Measurements from ENCODE around the gene GMCL2.

Gene GMCL2

DNA sequence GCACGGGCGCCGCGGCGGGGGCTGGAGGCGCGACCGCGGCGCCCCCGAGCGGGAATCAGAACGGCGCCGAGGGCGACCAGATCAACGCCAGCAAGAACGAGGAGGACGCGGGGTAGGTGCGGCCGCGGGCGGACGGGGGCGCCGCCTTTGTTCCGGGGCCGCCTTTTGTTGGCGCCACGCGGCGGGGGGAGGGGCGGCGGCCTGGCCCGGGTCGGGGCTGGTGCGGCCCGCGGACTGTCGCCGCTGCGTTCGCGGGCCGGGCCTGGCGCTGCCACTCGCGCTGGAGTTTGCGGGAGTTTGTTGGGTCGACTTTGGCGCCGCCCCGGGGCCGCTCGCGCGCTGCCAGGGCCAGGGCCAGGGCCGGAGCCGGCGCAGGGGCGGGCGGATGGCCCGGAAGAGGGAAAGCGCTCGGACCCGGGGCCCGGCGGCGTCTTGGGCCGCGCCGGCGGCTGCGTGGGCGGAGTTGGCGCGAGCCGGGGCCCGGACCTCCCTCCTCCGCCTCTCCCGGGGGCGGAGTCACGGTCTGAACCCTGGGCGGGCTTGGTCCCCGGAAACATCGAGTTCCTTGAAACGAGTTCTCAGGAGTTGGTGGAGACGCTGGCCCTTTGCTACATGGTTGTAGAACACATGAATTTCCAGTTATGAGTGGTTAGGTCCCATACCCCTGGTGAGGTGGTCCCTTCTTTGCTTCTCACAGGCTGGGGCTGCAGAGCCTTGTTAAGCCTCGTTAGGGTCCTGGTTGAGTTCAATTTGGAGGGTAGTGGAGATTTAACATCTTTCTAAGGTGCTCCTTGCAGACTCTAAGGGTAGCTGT, 18.0 kb upstream of the GMCL2 start:
- DNase-seq (ENCODE audit: low read depth): peak; percentile 88
- H3K4me3 ChIP-seq (ENCODE audit: low read depth, low read length): peak overlapping the region; percentile 91
- peak; percentile 16 for TF ChIP-seq POLR2A (IDR thresholded peaks at IDR 0.05; ENCODE audit: extremely low read depth, insufficient read length)
- TF ChIP-seq, protein P1, sequence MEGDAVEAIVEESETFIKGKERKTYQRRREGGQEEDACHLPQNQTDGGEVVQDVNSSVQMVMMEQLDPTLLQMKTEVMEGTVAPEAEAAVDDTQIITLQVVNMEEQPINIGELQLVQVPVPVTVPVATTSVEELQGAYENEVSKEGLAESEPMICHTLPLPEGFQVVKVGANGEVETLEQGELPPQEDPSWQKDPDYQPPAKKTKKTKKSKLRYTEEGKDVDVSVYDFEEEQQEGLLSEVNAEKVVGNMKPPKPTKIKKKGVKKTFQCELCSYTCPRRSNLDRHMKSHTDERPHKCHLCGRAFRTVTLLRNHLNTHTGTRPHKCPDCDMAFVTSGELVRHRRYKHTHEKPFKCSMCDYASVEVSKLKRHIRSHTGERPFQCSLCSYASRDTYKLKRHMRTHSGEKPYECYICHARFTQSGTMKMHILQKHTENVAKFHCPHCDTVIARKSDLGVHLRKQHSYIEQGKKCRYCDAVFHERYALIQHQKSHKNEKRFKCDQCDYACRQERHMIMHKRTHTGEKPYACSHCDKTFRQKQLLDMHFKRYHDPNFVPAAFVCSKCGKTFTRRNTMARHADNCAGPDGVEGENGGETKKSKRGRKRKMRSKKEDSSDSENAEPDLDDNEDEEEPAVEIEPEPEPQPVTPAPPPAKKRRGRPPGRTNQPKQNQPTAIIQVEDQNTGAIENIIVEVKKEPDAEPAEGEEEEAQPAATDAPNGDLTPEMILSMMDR (IDR thresholded peaks at IDR 0.05; ENCODE audit: low read depth, low read length): no peak
- TF ChIP-seq MAX (IDR thresholded peaks at IDR 0.05; ENCODE audit: low read depth, low read length): 0 out of 2 replicates have a peak, but pooled peaks have one; percentile 9
- TF ChIP-seq MYC (IDR thresholded peaks at IDR 0.05; ENCODE audit: low read depth, low read length): peak; percentile 11; the same call in 1 of the 2 replicates

DNA sequence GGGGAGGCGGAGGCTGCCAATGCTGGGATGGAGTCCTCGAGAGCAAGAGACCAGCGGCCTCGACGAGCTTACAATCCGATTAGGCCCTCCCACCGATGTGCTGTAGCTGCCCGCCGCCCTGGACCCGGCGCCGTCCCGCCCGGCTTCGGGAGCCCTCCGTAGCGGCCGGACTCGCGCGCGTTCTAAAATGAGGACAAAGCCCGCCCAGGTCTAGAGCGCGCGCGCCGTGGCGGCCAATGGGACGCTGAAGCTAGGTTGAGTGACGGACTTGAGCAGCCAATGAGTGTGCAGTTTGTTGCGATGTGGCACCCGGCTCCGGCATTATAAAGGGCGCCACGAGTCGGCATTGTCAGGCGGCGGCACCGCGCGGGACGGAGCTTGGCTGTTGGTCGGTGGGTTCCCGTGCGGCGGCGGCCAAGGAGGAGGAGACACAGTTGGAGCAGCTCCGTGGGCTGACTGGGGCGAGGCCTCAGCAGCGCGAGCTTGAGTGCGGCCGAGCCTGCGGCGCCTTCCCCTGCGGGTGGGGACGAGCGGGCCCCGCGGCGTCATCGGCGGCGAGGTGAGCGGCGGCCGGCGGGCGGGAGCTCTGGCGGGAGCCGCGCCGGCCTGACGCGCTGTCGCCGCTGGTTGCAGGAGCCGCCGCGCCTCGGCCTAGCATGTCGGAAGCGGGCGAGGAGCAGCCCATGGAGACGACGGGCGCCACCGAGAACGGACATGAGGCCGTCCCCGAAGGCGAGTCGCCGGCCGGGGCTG, 17.2 kb upstream of the GMCL2 start, which contains the start of gene HNRNPAB:
HNRNPAB (plus strand) TSS at position 352 of the 753 bp plus-strand sequence; CDS start at position 657, 305 bp downstream.
- TF ChIP-seq, protein P1 (IDR thresholded peaks at IDR 0.05; ENCODE audit: low read depth, low read length): no peak
- TF ChIP-seq MYC (IDR thresholded peaks at IDR 0.05; ENCODE audit: low read depth, low read length) (peak; percentile 97), MAX (IDR thresholded peaks at IDR 0.05; ENCODE audit: low read depth, low read length) (peak; percentile 93), POLR2A (IDR thresholded peaks at IDR 0.05; ENCODE audit: extremely low read depth, insufficient read length) (peak; percentile 98)
- H3K4me3 ChIP-seq (ENCODE audit: low read depth, low read length): peak within 1 kb of the TSS; percentile 91
- peak; percentile 96 for DNase-seq (ENCODE audit: low read depth)

- no peak for TF ChIP-seq MAX (IDR thresholded peaks at IDR 0.05; ENCODE audit: low read depth, low read length)
- no peak for TF ChIP-seq POLR2A (IDR thresholded peaks at IDR 0.05; ENCODE audit: extremely low read depth, insufficient read length)
- TF ChIP-seq MYC (IDR thresholded peaks at IDR 0.05; ENCODE audit: low read depth, low read length): no peak; the same call in 1 of the 2 replicates
- no peak for DNase-seq (ENCODE audit: low read depth)
- H3K4me3 ChIP-seq (ENCODE audit: low read depth, low read length): peak overlapping the region; percentile 71
Measured at GRCh38 chr5:178203670-178204181, 16.6 kb upstream of the GMCL2 start.

GRCh38 chr5:178202541-178202940, 15.4 kb upstream of the GMCL2 start:
- H3K4me3 ChIP-seq (ENCODE audit: low read depth, low read length): no peak overlapping the region
- DNase-seq (ENCODE audit: low read depth): no peak
- no peak for TF ChIP-seq MAX (IDR thresholded peaks at IDR 0.05; ENCODE audit: low read depth, low read length)
- TF ChIP-seq, protein P1 (IDR thresholded peaks at IDR 0.05; ENCODE audit: low read depth, low read length): no peak
- TF ChIP-seq POLR2A (IDR thresholded peaks at IDR 0.05; ENCODE audit: extremely low read depth, insufficient read length): no peak
- no peak for TF ChIP-seq MYC (IDR thresholded peaks at IDR 0.05; ENCODE audit: low read depth, low read length)

DNA sequence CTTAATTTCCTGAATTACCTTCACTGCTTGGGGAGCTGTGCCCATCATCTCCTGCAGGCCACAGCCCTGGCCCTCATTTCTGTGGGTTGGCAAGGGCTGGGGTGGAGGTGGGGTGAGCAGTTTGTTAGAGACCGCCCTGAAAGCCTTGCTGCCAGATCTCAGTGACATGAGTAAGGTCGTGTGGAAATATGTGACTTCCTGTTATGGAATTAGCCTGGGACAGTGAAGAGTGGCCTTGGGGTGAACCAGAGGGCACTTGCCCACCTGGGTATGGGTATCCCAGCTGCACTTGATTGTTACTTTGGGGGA, 14.7 kb upstream of the GMCL2 start:
- no peak for TF ChIP-seq POLR2A (IDR thresholded peaks at IDR 0.05; ENCODE audit: extremely low read depth, insufficient read length)
- TF ChIP-seq, protein P1 (IDR thresholded peaks at IDR 0.05; ENCODE audit: low read depth, low read length): no peak
- no peak for TF ChIP-seq MAX (IDR thresholded peaks at IDR 0.05; ENCODE audit: low read depth, low read length)
- no peak for TF ChIP-seq MYC (IDR thresholded peaks at IDR 0.05; ENCODE audit: low read depth, low read length)
- DNase-seq (ENCODE audit: low read depth): peak; percentile 74
- no peak overlapping the region for H3K4me3 ChIP-seq (ENCODE audit: low read depth, low read length)
